Motor neuron (in vitro differentiated cells): ENCODE data around the gene RPTOR. TPM values are rescaled to one million over a fixed set of nuclear protein-coding genes. Genes with fewer than 3 reads are reported as not detected.

Source experiments
- ATAC-seq, 8 experiments: fragments of 200-7000 bp; cut with Tn5 transposase; replicated peaks in 6 of 8; 2 replicates each; pipeline ENCODE4 v1.8.0; 2021; ENCODE audit warnings: mild to moderate bottlenecking in 8 of 8, moderate library complexity in 8 of 8
- H3K27ac ChIP-seq, 2 donors: fragments of 250-450 bp; sonication (Bioruptor Pico); 2 replicates each; pipeline ENCODE4 v1.9.0; 2021; ENCODE audit warnings: antibody characterized with exemption in 2 of 2, mild to moderate bottlenecking in 2 of 2, moderate library complexity in 1 of 2
- H3K4me1 ChIP-seq, 2 donors: fragments of 250-450 bp; sonication (Bioruptor Pico); replicated peaks in 1 of 2; 2 replicates each; pipeline ENCODE4 v1.6.1; 2021; ENCODE audit warnings: antibody characterized with exemption in 2 of 2, mild to moderate bottlenecking in 2 of 2, moderate library complexity in 1 of 2
- H3K4me3 ChIP-seq, 5 donors: fragments of 250-450 bp; sonication (Bioruptor Pico); 2 replicates each; pipeline ENCODE4 v1.9.0; 2021; ENCODE audit warnings: antibody characterized with exemption in 5 of 5, mild to moderate bottlenecking in 5 of 5, moderate library complexity in 4 of 5
- WGBS, 10 experiments: fragments of 450-650 bp; shearing (Covaris generic); methylation state at CpG; one replicate each; pipeline ENCODE4 v1.0.0; 2022; 5-methylcytosine and 5-hydroxymethylcytosine counted together
- in situ Hi-C, 9 experiments: fragments of 400-800 bp; cut with MboI; loops; one replicate each; pipeline ENCODE4 v1.15.0; 2021; ENCODE audit warnings: low sequenced_read_pairs in 9 of 9, low pct_unique_long_range_greater_than_20kb in 2 of 9; ENCODE audit not compliant: unreplicated experiment in 9 of 9
- total RNA-seq, 8 experiments: library from RNA; unstranded; fragments of 300-600 nt; gene quantifications; 2 replicates each; pipeline versions ENCODE4 v1.2.3 to v1.2.4, GENCODE V29; 2022

Gene RPTOR
- total RNA-seq, 8 experiments from 2014 or later = 15.6 to 53.3 (median 19.2) TPM

DNA sequence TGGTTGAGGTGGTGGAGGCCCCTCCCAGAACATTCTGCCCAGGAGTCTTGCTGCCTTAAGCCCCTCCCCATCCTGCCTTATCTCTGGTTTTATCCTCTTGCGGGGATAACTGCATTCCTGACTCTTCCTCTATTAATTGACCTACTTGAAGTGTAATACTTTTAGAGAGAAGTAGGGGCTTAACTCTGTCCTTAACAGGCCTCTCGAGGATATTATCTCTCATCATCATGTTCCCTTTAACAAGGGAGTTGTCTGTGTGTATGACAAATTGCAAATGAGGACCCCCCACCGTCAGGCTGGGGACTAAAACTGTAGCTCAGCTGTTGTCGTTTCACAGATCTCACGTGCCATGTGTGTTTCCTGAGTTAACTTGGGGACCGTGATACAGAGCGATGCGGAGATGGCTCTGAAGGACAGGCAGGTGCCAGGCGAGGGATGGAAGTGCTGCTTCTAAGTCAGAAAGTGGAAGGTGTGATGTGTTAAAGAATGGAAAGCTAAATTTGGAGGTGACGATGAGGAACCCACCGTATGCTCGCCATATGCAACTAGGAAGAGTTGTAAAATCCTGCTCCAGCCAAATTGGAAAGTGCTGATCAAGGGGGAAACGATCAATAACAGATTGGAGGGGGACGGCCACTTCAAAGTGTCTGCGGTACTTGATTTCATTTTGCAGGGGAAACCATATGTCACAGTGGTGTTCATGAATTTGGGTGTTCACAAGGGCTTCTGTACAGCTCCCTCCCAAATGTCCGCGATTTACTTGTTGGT is 106.3 kb downstream of the RPTOR start:
- no peak for ATAC-seq
- no peak overlapping the region for H3K27ac ChIP-seq
- WGBS, 10 experiments = 73 to 98% (median 86%) methylated on average over 2 to 14 of the region's 17 CpGs; no CpG with 5 or more reads in 1 of the 10 experiments
- in situ Hi-C loops = no loop called here
- no peak overlapping the region for H3K4me3 ChIP-seq
- H3K4me1 ChIP-seq = peaks cover 13 to 29% of the 10 kb centered on the region in 2 donors

DNA sequence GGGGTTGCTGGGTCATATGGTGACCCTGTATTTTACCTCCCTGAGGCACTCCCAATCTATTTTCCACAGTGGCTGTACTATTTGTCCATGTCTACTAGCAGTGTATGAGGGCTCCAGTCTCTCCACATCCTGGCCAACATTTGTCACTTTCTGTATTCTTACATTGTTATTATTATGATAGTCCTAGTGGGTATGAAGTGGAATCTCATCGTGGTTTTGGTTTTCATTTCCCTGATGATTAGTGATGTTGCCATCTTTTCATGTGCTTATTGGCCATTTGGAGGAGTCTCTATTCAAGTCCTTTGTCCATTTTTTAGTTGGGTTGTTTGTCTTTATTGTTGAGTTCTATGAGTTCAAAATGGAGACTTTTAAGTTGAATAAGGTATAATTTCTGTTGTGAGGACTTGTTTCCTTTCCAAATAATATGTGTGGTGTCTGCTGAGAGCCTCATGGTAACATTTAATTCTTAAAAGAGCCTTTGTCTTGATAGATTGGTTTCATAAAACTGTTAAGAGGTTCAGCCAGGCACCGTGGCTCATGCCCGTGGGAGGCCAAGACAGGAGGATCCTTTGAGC is 108.2 kb downstream of the RPTOR start:
- Histone ChIP-seq H3K4me1 (peaks cover 25 to 33% of the 10 kb centered on the region in 2 donors), H3K27ac (no peak overlapping the region), H3K4me3 (no peak overlapping the region)
- 49 to 95% (median 75%) methylated on average over 2 to 3 of the region's 3 CpGs; no CpG with 5 or more reads in 3 of the 10 experiments for WGBS, 10 experiments
- ATAC-seq = peak in 3 of 8 experiments; percentile 2 to 27 (median 19)
- in situ Hi-C loops = no loop called here

GRCh38 chr17:80653856-80654255 is 109.2 kb downstream of the RPTOR start:
- peaks cover 25 to 33% of the 10 kb centered on the region in 2 donors for H3K4me1 ChIP-seq
- 85 to 100% (median 96%) methylated on average over 1 to 2 of the region's 6 CpGs; no CpG with 5 or more reads in 6 of the 10 experiments for WGBS, 10 experiments
- no peak overlapping the region for H3K4me3 ChIP-seq
- ATAC-seq = no peak
- in situ Hi-C loops = no loop called here
- H3K27ac ChIP-seq = no peak overlapping the region

DNA sequence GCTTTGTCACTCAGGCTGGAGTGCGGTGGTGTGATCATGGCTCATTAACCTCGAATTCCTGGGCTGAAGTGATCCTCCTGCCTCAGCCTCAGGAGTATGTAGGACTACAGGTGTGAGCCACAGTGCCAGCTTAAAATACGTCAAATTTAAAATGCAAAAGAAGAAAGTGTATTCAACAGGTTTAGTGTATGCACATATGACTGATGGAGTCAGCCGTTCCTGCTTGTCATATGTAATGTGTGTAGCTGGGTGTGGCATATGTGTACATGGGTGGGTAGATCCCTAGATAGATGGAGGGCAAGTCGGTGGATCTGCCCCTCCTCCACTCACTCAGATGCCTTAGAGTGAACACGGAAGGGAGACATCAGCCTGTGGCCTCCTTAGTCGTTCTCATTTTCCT is 111.0 kb downstream of the RPTOR start:
- 0 to 100% (median 66%) methylated on average over 1 to 6 of the region's 7 CpGs; no CpG with 5 or more reads in 1 of the 10 experiments for WGBS, 10 experiments
- H3K27ac ChIP-seq = no peak overlapping the region

DNA sequence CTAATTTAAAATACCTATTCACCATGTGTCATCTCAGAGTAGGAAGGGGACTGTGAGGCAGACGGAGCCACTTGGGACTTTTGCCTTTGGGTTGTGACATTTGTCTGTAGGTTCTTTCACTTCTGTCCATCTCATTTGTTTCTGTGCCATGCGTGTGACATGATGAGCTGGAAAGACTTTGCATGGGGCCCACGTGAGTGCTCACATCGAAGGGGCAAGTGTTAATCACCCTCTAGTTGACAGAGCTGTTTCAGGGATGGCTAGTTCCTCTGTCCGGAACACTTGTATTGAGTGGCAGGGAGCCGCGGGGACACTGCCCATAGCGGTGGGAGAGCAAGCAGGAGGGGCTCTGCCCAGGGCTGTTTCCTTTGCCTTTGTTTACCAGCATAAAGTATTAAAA is 112.0 kb downstream of the RPTOR start:
- peak overlapping the region; percentile 3 to 4 for H3K27ac ChIP-seq
- 11 to 100% (median 27%) methylated on average over 1 to 7 of the region's 8 CpGs; no CpG with 5 or more reads in 1 of the 10 experiments for WGBS, 10 experiments
- in situ Hi-C loops = no loop called here
- no peak overlapping the region for H3K4me3 ChIP-seq
- peak in 6 of 8 experiments; percentile 56 to 99 (median 98) for ATAC-seq
- H3K4me1 ChIP-seq = peaks cover 12 to 14% of the 10 kb centered on the region in 2 donors

More for the DNA sequence above, 111.0 kb downstream of the RPTOR start:
- H3K4me1 ChIP-seq = peaks cover 12 to 18% of the 10 kb centered on the region in 2 donors
- peak in 3 of 8 experiments; percentile 33 to 65 (median 59) for ATAC-seq
- no peak overlapping the region for H3K4me3 ChIP-seq
- in situ Hi-C loops = no loop called here

- in situ Hi-C loops = no loop called here
Observed at GRCh38 chr17:80657561-80657960, 112.9 kb downstream of the RPTOR start.

GRCh38 chr17:80658821-80659220 is 114.2 kb downstream of the RPTOR start:
- Histone ChIP-seq H3K27ac (no peak overlapping the region), H3K4me3 (no peak overlapping the region), H3K4me1 (peaks cover 23 to 26% of the 10 kb centered on the region in 2 donors)
- WGBS, 10 experiments = 83 to 100% (median 100%) methylated on average over 1 to 3 of the region's 8 CpGs; no CpG with 5 or more reads in 1 of the 10 experiments
- no peak for ATAC-seq
- in situ Hi-C loops = no loop called here

More at GRCh38 chr17:80657561-80657960, 112.9 kb downstream of the RPTOR start:
- 86 to 100% (median 91%) methylated on average over 1 of the region's 1 CpG; no CpG with 5 or more reads in 5 of the 10 experiments for WGBS, 10 experiments
- ATAC-seq = no peak
- Histone ChIP-seq H3K4me3 (no peak overlapping the region), H3K27ac (peak overlapping the region in 1 of 2 donors; percentile 23), H3K4me1 (peaks cover 13 to 14% of the 10 kb centered on the region in 2 donors)

DNA sequence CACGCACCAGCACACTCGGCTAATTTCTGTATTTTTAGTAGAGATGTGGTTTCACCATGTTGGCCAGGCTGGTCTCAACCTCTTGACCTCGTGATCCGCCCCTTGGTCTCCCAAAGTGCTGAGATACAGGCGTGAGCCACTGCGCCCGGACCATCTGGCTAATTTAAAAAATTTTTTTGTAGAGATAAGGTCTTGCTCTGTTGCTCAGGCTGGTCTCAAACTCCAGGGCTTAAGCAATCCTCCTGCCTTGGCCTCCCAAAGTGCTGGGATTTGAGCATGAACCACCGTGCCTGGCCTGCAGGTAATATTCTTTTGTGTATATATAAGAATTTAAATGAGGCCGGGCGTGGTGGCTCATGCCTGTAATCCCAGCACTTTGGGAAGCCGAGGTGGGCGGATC is 115.0 kb downstream of the RPTOR start:
- H3K4me3 ChIP-seq = no peak overlapping the region
- H3K4me1 ChIP-seq = peaks cover 31 to 33% of the 10 kb centered on the region in 2 donors
- in situ Hi-C loops = no loop called here
- no peak overlapping the region for H3K27ac ChIP-seq
- no peak for ATAC-seq
- whole genome bisulfite sequencing, 10 experiments = 20 to 100% (median 95%) methylated on average over 1 to 10 of the region's 12 CpGs; no CpG with 5 or more reads in 1 of the 10 experiments

- 80 to 100% (median 94%) methylated on average over 1 to 6 of the region's 13 CpGs; no CpG with 5 or more reads in 3 of the 10 experiments for WGBS, 10 experiments
- in situ Hi-C loops = no loop called here
- H3K27ac ChIP-seq = no peak overlapping the region
- peaks cover 36 to 37% of the 10 kb centered on the region in 2 donors for H3K4me1 ChIP-seq
- H3K4me3 ChIP-seq = no peak overlapping the region
- ATAC-seq = no peak
Observed at GRCh38 chr17:80660527-80661198, 116.0 kb downstream of the RPTOR start.

- H3K27ac ChIP-seq = no peak overlapping the region
- no peak overlapping the region for H3K4me3 ChIP-seq
- in situ Hi-C loops = no loop called here
- H3K4me1 ChIP-seq = peaks cover 21 to 25% of the 10 kb centered on the region in 2 donors
- ATAC-seq = no peak
- 73 to 100% (median 100%) methylated on average over 1 to 3 of the region's 6 CpGs; no CpG with 5 or more reads in 3 of the 10 experiments for WGBS, 10 experiments
Observed at GRCh38 chr17:80662557-80662956, 117.9 kb downstream of the RPTOR start.

DNA sequence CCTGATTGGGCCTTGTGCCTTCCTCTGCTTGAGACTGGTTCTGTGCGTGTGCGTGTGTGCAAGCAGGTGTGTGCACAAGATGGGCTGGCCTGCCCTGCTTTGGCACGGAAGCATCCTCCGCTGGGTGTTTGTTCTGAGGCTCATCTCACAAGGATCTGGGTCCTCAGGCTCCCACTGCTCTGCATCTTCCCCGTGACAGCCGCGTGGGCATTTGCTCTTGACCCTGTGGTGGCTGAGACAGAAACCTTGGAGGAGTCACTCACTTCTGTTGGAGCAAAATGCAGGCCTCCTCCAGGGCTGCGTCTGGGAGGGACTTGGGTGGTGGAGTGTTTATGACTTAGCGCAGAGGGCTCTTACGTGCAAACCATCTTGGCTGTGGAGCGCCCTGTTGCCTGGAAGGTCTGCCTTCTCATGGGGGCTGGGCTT is 119.2 kb downstream of the RPTOR start:
- peak; percentile 71 to 98 (median 83) for ATAC-seq
- WGBS, 10 experiments = 7 to 77% (median 40%) methylated on average over 2 to 3 of the region's 11 CpGs; no CpG with 5 or more reads in 6 of the 10 experiments
- in situ Hi-C loops = no loop called here
- peaks cover 30 to 32% of the 10 kb centered on the region in 2 donors for H3K4me1 ChIP-seq
- H3K4me3 ChIP-seq = no peak overlapping the region
- peak overlapping the region; percentile 6 to 55 for H3K27ac ChIP-seq

DNA sequence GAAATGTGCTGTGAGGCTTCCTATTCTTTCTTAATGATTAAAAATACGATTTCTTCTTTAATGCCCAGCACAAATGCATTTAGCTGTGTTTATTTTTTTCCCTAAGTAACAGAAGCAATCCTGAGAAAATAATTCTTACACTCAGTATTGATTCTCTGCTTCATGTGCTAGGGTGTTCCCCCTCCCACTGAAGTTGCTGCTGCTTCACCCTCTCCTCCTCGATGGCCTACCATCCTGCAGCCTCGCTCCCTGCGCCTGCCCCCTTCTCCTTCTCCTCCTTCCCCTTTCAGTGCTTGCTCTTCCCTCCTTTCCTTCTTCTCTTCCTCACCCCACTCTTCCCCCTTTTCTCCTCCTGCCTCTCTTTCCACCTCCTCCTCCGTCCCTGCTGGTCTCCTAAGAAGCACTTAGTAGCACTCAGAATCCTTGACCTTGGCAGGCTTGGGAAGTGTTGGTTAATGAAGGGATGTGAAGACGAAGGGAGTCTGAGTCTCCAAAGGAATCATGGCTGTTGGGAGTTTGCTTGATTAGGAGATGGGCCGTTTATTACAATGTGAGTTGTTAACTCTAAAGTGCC is 119.7 kb downstream of the RPTOR start:
- Histone ChIP-seq H3K4me3 (no peak overlapping the region), H3K4me1 (peaks cover 31 to 35% of the 10 kb centered on the region in 2 donors), H3K27ac (no peak overlapping the region)
- in situ Hi-C loops = no loop called here
- peak in 7 of 8 experiments; percentile 28 to 64 (median 44) for ATAC-seq
- WGBS, 10 experiments = 13 to 80% (median 30%) methylated on average over 1 to 7 of the region's 7 CpGs
